Ovary (tissue), 3 donors: ENCODE data around the gene OR52J3.

ENCODE experiments used
- CTCF ChIP-seq, 3 donors: fragments of 450-650 bp in 2 of 3; fragments of 200-600 bp in 1 of 3; IDR thresholded peaks; one replicate each; pipeline versions ENCODE4 v1.5.1 to v1.8.0; 2016 to 2022; ENCODE audit warnings: antibody characterized with exemption in 3 of 3, mild to moderate bottlenecking in 1 of 3
- EP300 ChIP-seq: sonication (generic); formaldehyde crosslinking; IDR thresholded peaks from one replicate; pipeline ENCODE4 v1.6.1; 2017; ENCODE audit warnings: antibody characterized with exemption
- POLR2A ChIP-seq: fragments of 450-650 bp; IDR thresholded peaks from one replicate; pipeline ENCODE4 v1.6.1; 2017; ENCODE audit warnings: antibody characterized with exemption, mild to moderate bottlenecking, moderate library complexity
- donor health status: DM: no; HTN: no; CAD: no.

- TF ChIP-seq CTCF (IDR thresholded peaks at IDR 0.05) (no peak), POLR2A (no peak), EP300 (no peak)
Measured at GRCh38 chr11:5042091-5042490, 4.2 kb upstream of the OR52J3 start.
